ENCODE results near the gene LHPP.
"Not testable (repeated sequence)": the region's sequence is repeated elsewhere in the genome, so short reads cannot be mapped to it uniquely, and the experiment has no call there.

Gene LHPP

DNA sequence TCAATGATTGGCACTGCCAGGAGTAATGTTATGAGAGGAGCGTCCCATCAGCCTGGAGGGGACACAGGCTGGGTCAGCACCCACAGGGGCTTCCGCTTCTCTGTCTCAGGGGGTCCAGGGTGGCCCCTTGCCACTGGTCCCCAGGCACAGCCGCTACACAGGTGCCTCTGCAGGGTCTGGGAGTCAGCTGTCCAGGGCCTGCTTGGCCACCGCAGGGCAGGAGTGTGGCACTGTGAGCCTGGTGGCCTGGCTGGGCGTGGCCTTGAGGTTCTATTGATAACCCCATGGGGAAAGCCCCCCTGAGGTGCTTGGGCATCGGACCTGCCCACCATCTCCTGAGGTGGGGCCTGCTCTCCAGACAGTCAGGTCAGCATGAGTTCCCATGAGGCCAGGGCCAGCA lies 136.6 kb downstream of the LHPP start:
- no peak for DNase-seq

DNA sequence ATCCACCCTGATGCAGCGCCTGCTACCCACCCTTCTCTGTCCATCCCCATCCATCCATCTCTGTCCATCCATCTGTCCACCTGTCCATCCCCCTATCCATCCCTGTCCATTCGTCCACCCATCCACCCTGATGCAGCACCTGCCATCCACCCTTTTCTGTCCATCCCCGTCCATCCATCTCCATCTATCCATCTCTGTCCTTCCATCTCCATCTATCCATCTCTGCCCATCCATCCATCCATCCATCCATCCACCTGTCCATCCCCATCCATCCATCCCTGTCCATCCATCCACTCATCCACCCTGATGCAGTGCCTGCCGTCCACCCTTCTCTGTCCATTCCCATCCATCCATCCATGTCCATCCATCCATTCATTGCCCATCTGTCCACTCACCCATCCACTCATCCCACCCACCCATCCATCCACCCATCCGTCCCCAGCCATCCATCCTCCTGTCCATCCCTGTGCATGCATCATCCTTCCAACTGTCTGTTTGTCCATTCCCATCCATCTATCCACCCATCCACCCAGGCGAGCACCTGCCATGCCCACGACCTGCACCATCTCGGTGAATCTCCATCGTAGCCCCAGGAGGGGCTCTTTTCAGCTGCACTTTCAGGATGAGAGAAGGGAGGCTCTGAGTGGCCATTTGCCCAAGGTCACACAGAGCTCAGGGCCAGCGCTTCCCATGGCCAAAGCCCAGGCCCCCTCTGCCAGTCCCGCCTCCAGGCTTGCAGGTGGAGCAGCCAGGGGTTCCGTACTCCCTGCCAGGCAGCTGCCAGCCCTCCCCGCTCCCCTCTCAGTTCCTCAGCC lies 137.4 kb downstream of the LHPP start:
- no peak for DNase-seq

DNA sequence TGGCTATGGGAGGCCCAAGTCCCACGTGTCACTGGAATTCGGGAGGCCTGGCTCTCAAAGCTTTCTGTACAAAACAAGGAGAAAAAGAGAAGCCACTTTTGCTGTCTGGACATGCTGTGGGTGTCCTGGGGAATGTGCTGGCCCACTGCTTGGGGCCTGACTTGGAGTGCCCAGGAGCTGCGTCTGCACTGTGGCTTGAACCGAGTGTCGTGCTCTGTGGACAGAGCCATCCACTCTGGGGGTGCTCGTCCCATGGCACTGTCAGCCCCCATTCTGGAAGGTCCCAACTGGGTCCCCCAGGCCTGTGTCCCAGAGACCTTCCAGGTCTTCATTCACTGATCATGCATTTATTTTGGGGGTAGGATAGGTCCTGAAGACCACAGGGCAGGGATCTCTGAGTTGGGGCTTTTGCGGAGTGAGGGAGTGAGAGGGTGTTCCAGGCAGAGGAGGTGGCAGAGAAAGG lies 138.0 kb downstream of the LHPP start:
- no peak for DNase-seq

DNA sequence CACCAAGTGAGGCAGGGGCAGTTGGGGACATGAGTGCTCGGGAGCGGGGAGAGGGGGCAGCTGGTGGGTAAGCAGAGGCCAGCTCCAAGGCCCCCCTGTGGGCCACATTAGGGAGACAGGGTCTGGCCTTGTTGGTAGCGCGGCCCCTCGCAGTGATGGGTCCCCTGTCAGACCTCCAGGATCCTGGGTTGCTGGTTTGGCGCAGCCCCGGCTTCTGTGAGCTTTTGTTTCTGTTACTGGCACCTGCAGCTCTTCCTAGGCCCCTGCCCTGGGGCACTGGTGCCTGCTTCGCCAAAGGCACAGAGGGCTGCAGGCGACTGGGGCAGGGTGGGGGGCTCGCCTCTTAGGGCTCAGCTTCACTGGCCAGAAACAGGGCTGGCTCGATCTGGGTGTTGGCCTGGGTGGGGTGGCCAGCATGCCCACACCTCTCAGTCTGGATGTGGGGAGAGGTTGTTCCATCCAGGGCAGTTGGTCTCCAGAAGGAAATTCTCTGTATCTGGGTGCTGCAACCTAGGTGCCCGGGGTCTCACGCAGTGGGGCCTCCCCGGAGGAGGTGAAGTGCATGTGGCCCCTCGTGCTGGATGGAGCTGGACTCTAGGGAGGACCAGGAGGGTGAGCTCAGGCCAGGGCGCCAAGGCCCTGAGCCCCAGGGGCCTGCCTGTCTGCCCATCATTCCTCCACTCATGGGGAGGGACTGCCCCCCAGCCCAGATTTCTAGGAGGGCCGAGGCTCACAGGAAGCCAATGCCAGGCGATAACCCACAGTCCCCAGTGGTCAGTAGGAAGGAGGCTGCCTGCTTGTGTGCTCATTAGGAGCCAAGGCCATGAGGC lies 138.6 kb downstream of the LHPP start:
- no peak for DNase-seq

DNA sequence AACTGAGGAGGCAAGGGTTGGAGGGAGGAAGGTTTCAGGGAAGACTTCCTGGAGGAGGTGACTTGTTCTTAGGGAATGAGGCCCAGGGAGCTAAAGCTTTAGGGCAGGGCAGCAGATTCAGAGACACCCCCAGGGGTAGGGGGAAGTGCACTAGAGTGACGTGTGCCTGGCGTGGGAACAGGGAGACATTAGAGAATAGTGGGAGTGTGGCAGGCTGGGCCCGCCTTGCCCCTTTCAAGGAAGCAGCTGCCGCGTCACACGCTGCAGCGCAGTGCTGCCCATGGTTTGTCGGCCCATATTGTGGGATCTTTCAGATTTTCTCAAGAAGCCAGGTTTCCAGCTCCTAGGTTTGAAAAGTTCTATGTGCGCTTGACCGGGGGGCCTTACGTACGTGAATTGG lies 139.4 kb downstream of the LHPP start:
- DNase-seq = no peak

DNA sequence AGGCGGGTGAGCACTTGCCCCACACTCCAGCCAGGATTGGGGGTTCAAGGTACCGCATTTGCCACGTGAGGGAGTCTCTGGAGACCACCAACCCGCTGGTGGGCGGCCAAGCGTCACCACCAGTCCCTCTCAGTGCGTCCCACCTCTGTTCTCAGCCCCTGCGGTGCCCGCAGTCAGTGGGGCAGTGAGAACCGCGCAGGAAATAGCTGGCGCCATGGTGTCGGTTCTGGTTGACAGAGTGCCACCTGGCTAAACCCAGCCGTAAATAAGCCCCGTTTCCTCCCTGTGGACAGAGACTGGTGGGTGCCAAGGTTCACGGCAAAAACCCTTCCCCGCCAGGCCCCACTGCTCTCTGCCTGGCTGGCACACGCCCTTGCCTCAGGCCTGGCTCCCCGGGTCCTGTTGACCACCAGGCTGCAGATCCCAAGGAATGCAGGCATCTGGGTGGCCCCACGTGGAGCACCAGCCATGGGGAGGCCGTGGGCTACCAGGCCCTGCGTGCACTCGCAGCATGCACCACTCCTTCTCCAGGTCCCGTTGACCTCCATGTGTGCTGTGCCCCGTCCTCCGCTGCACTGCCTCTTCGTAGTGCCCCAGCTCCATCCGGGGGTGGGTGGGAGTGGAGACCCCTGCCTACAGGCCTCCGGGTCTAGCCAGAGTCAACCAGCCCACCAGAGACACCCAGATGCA lies 140.0 kb downstream of the LHPP start:
- no peak for DNase-seq

DNA sequence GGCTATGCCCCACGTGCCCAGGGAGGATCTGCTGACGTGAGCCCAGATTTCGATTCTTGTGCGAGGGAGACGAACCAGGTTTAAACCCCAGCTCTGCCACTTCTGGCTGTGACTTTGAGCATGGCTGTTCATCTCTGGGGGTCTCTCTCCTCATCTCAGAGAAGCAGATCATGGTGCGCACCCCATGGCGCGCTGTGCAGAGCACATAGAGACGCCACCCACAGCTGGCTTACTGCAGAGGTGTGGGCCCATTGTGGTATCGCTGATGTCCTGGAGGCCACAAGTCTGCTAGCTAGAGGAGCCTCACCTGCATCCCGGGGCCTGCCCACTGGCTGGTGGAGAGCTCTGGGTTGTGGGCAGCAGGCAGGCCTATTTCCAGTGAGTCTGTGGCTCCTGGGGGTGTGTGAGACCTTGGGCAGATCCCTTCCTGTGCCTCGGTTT lies 140.5 kb downstream of the LHPP start:
- no peak for DNase-seq

DNA sequence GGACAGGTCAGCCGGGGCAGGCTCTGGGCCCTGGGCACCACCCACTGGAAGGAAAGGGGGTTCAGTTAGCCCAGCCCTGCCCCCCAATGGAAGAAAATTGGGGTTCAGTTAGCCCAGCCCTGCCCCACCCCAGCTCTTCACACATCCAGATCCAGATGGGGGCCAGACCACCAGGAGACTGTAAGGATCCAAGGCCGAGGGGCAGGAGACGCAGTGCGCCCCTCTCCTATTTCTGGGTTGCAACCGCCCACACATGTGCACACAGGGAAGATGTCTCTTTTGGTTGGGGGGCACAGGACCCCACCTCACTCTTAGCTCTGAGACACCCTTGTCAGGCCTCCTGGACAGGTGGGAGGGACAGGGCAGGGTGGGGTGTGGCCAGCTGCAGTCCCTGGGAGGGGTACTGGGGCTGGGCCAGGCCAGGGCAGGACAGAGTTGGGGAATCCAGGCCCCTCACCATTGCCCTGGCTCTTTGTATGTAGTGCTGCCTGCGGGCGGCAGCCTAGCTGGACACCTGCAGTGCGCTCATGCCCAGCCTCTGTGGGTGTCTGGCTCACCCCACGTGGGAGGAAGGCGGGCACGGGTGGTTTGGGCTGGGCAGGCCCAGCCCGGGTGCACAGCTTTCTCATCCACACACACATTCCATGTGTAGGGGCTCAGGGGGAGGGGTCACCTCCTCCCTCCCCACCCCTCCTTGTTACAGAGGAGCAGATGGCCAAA lies 141.2 kb downstream of the LHPP start:
- DNase-seq = no peak

DNA sequence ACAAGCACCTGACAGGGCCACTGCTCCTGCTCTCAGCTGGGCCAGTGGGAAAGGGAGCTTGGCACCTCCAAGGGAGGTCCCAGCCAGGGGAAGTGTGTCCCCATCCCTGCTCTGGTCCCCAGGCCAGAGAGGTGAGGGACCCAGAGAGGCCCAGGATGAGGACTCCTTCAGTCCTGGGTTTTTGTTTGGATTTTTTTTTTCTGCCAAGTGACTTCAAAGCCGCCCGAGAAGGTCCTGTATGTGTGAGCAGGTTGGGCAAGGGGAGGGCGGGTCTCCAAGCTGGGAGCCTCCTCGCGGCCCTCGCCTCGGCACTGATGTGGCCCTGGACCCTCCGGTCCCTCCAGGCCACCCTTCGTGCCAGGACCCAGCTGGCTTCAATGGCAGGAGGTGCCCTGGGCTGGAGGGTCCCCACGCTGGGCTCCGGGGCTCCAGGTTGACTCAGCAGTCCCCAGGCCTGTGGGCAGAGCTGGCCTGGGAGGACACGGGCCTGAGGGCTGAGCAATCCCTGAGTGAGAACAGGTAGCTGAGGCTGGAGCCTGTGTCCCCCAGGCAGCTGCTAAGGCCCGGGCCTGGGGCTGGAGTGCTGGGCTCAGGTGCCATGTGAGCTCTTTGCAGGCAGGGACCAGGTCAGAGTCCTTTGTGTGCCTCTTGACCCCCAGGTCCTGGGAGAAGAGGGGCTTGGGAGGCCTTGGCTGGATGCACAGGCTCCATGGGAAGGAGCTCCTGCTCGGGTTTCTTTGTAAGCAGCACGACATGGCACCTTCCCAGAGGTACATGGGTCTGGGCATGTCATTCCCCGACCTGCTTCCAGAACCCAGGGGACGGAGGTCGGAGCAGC lies 142.0 kb downstream of the LHPP start:
- no peak for DNase-seq

DNA sequence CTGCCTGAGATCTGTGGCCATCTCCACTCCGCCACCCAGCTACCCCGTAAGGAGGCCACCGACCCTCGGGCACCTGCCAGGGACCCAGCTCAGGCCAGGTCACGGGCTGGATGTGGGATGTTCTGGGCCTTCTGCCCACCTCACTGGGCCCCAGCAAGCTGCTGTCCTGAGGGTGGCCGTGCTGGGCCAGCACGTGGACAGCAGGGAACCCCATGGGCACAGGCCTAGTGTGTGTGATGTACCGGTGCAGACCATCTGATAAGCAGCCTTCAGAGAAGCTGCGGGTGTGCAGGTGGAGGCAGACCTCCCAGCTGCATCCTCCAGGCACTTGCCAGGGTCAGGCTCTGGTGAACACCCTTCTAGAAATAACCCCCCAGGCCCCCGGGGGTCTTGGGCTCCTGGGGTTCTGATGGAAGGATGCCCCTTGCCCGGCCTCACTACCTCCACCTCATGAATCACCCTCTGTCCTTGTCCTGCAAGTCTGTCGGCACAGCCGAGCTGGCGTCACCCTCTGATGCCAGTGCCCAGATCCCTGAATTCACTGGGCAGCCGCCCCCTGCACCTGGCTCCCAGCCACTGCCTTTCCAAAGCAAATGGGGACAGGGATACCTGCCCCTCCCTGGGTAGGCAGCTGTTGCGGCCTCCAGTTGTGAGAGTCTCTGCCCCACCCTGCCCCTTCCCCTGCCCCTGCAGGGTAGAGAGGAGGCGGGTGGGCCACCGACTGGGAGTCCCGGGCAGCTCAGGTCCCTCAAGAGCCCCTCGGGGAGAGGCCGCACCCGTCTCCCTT lies 142.8 kb downstream of the LHPP start:
- no peak for DNase-seq

DNA sequence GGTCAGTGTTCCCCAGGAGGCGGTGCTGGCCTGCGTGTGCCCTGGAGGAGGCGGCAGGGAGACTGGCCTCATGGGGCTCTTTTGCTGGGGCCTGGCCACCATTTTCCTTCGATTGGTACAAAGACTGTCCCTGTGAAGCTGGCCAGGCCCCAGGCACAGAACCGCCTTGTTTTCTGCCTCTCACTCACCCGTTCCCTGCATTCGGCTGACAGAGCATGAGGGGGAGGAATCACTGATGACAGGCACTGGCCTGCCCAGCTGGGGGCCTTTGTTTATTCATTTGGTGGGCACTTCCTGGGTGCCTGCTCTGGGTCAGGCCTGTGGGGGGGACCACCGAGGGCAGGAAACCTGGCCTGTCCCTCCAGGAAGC lies 143.4 kb downstream of the LHPP start:
- no peak for DNase-seq

DNA sequence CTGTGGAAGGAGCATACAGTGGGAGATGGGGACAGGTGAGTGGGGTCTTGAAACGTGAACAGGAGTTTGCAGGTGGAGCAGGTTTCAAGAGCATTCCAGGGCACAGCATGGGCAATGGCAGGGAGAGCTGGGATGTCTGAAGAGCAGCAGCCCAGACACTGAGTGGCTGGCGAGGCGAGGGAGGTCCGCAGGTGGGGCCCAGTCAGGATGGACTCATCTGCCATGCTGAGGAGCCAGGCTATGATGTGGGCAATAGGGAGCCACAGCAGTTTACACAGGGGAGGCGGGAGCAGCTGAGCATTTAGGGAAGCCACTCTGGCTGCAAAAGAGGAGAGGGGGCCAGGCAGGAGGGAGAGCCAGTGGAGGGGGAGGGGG lies 143.8 kb downstream of the LHPP start:
- no peak for DNase-seq

DNA sequence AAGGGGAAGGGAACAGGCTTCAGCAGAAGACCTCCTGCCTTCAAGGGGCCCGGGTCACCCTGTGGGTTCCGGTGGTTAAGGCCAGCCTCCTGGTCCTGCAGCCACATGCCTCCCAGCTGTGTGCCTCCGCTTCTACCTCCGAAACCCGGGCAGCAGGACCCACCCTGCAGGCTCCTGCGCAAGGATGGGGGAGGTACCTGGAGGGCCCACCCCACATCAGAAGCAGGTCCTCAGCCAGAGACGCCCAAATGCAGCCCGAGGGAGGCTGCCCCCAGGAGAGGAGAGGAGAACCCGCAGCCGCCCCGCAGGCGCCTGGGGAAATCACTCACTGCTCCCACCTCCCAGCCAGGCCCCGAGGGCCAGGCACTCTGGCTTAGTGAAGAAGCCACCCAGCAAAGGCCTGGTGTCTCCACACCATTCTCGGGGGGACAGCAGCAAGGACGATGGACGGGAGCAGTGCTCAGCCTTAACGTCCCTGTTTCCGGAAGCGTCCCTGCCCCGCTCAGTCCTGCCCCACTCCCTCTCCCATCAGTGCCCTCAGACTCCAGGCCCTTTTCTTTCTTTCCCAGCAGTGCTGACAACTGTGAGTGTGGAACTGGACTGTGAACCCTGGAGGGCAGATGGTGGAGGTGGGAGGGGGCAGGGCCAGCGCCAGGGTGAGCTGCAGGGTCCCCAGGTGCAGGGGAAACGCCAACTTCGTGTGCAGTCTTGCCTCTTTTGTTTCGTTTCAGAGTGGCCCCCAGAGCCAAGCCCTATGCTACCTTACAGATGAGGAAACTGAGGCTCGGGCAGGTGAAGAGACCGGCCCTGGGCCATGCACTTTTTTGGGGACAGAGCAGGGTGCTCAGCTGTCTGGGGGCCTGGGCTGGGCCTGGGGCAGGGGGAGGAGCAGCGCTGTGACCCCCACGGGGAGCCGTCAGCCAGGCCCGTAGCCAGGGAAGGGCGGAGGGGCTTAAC lies 144.5 kb downstream of the LHPP start:
- no peak for DNase-seq

DNA sequence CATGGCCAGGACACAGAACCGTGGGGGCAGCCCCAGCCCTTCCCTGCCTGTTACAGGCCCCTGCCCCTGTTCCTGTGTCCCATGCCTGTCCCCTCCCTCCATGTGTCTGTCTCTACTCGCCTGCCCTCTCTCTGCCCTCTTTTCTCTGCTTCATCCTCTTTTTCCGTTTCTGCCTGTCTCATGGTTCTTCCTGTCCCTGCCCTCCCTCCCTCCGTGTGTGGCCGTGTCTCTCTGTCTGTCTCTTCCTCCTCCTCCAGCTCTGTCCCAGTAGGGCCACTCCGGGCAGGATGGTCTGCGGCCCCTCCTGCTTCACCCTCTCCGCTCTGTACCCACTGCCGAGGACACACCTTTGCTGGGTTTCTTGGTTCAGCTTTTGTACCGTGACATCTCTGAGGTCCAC lies 145.2 kb downstream of the LHPP start:
- no peak for DNase-seq

DNA sequence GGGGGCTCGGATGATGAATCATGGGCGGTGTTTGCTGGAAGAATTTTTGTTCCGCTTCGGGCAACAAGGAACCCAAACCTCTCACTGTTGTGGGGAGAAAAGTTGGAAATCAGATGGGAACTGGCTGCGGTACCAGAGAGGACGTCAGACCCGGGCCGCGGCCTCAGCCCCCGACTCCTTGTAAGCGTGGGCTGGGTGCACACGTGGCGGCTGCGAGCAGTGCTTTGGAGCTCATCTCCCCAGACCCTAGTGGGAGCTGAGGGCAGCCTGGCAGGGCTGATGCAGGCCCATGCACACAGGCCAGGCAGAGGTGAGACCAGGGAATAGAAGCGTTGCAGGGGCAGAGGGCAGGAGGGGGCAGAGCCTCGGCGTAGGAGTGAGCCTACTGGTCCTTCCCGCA lies 146.1 kb downstream of the LHPP start:
- DNase-seq = no peak

DNA sequence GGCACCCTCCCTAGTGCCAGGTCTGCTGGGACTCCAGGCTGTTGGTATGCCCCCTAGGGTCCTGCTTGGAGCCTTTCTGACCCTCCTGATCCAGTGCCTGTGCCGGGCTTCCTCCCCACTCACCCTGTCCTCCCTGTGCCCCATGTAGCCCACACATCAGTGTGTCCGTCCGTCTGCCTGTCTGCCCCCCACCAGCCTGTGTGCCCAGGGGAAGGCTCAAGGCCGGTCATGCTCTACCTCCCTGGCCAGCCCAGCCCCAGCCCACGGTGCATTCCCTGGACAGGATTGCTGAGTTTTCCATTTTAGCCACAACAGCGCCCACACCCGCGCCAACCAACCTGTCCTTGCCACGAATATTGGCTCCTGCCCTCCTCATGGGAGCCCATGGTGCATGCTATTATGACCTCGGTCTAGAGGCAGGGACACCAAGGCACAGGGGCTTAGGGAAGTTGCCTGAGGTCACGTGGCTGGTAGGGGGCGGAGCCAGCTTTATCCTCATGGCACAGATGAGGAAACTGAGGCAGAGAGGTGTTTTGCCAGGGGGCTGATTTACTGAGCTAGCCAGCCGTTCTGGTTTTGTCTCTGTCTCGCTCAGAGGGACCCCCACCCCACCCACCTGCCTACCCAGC lies 146.6 kb downstream of the LHPP start:
- no peak for DNase-seq

DNA sequence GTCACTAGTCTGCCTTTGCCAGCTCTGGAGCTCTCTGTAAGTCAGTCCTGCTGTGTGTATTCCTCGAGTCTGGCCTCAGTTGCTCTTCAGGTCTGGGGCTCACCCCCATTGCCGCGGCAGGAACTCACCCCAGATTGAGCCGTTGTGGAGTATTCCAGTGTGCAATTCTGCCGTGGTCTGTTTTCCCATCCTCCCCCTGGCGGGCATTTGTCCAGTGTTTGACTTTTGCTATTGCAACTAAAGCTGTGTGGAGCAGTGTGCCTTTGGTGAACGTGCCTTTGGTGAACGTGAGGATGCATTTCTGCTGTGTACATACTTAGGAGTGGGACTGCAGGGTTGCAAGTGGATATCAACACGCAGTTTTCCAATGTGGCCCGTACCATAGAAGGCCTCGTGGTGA lies 148.1 kb downstream of the LHPP start:
- DNase-seq = no peak

DNA sequence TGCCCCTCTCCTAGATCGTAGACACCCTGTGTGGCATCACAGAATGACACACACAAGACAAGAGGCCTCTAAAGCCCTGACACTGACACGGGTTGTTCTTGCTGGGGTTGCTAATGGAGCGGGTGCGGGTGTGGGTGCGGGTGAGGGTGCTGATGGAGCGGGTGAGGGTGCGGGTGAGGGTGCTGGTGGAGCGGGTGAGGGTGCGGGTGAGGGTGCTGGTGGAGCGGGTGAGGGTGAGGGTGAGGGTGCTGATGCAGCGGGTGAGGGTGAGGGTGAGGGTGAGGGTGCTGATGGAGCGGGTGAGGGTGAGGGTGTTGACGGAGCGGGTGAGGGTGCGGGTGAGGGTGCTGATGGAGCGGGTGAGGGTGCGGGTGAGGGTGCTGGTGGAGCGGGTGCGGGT lies 148.6 kb downstream of the LHPP start:
- not testable (repeated sequence) for DNase-seq

DNA sequence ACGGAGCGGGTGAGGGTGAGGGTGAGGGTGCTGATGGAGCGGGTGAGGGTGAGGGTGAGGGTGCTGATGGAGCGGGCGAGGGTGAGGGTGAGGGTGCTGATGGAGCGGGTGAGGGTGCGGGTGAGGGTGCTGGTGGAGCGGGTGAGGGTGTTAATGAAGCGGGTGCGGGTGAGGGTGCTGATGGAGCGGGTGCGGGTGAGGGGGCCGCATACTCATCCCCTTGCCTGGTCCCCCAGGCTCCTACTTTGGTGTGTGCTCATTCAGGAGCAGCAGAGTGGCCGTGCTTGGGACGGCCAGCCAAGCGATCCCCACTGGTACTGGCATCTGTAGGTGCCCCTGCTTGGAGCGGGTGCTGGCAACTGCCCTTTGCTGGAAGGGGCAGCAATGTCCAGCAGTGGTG lies 149.2 kb downstream of the LHPP start:
- DNase-seq = not testable (repeated sequence)

All from activated CD8-positive, alpha-beta memory T cell treated with anti-CD3 and anti-CD28 coated beads, Interleukin-2, amount 50 U/mL, for 4 hours (primary cell).